A549 treated with Mapracorat at 1 μM for 4 hours (cell line): ENCODE results near the gene ELOVL3. TPM values are rescaled to one million over a fixed set of nuclear protein-coding genes. Genes with fewer than 3 reads are reported as not detected.

Source experiments
- total RNA-seq: library from RNA; stranded (reverse); fragments of 200-300 nt; extraction: Qiagen RNA extraction; gene quantifications from 5 replicates; pipeline ENCODE4 v1.2.3, GENCODE V29; 2022

Gene ELOVL3, protein sequence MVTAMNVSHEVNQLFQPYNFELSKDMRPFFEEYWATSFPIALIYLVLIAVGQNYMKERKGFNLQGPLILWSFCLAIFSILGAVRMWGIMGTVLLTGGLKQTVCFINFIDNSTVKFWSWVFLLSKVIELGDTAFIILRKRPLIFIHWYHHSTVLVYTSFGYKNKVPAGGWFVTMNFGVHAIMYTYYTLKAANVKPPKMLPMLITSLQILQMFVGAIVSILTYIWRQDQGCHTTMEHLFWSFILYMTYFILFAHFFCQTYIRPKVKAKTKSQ
- 0.22 to 0.53 TPM (median 0.26 TPM) in 5 replicates for total RNA-seq

DNA sequence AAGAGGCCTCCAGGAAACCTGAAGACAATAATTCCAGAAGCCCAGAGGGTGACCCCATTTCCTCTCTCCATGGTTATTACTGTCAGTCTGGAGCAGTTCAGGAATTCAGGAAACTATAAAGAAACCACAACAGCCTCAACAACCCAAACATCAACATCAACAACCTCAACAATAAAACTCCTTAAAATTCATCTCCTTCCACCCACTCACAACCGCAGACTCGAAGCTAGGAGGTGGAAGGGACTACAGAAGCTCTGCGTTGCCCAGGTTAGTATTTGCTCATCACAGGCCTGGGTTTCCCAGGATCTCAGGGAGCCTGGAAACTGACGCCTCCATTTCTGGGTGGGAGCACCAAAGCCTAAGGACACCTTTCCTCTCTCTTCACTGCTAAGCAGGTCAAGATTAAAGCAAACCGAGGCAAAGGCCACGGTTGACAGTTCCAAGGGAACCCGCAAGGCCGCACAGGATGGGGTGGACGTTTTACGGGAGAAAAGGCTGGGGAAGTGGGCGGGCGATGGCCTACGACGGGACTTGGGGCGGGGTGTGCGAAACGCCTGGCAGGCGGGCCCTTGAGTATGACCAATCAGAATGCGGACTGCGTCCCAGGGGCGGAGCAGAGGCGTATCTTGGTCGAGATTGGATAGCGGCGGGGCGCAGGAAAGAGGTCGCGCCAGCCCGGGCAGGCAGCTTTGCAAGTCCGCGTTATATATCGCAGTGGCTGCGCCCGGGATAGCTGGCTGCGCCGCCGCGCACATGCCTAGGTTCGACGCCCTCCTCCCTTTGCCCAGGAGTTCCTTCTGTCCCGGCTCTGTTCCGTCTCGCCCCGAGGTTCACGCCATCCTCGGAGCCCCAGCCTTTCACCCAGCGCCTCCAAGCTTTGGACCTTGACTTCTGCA lies at the start of gene ELOVL3:
ELOVL3 (plus strand) TSS at position 654 of the 896 bp plus-strand sequence. CDS start 250 bp downstream, outside the sequence.

DNA sequence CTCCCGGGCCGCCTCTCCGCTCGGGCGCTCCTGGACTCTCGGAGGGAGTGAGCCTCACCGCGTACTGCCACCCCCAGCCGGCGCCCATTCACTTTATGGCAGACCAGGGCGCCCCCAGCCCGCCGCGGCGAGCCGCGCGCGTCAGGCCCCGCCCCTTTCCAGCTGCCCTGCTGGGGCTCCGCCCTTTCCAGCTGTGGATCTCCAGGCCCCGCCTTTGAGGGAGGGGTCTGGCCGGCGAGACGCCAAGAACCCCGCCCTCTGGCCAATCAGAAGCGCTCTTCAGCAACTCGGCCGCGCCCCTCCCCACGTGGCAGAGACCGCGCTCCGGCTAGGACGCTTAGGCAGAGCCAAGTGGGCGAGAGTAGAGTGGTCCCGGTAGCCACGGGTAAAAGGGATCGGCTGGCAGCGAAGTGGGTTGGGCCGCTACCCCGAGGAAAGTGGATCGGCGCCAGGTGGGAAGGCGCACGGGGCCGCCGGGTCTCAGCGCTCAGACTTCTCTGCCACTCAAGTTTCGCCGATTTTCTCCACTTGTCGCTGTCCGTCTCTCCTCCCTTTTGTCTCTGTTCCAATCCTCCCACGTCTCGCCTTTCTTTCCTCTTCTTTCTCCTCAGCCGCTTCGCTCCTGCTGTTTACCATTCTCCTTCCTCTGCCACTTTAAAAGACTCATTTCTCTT lies 15.5 kb downstream of the ELOVL3 start, which contains the start of gene PITX3:
PITX3 (minus strand) TSS at position 69 of the 674 bp plus-strand sequence. CDS start 9,432 bp downstream, outside the sequence.

GRCh38 chr10:102245082-102245931 lies 19.2 kb downstream of the ELOVL3 start, which contains the start of gene GBF1:
Gene GBF1 (plus strand): TSS chr10:102245532. CDS start chr10:102258939, 13,407 bp downstream.

Other genes with a start within 250 kb of the ELOVL3 start
- gene ARMH3, start 170.1 kb upstream of the ELOVL3 start, total RNA-seq: 10.3 to 11.6 TPM (median 11.4 TPM) in 5 replicates
- 27.3 to 38.1 TPM (median 35.3 TPM) in 5 replicates for gene HPS6, start 160.9 kb upstream of the ELOVL3 start, total RNA-seq
- 27.8 to 39.9 TPM (median 33.9 TPM) in 5 replicates for gene LDB1, start 105.9 kb upstream of the ELOVL3 start, total RNA-seq
- gene PPRC1, start 93.3 kb upstream of the ELOVL3 start, total RNA-seq: 48.5 to 64.4 TPM (median 57.3 TPM) in 5 replicates
- gene NOLC1, start 73.9 kb upstream of the ELOVL3 start, total RNA-seq: 160 to 171 TPM (median 167 TPM) in 5 replicates
- gene PITX3, start 15.2 kb downstream of the ELOVL3 start, total RNA-seq: 0.41 to 1.2 TPM (median 0.69 TPM) in 5 replicates
- 20.4 to 25.5 TPM (median 24.0 TPM) in 5 replicates for gene GBF1, start 19.2 kb downstream of the ELOVL3 start, total RNA-seq
- 41.3 to 66.7 TPM (median 53.7 TPM) in 5 replicates for gene NFKB2, start 169.4 kb downstream of the ELOVL3 start, total RNA-seq
- gene PSD, start 192.5 kb downstream of the ELOVL3 start, total RNA-seq: 0.20 to 0.53 TPM (median 0.31 TPM) in 5 replicates
- 5.6 to 11.2 TPM (median 9.9 TPM) in 5 replicates for gene FBXL15, start 194.5 kb downstream of the ELOVL3 start, total RNA-seq
- 61.2 to 70.8 TPM (median 65.6 TPM) in 5 replicates for gene CUEDC2, start 206.3 kb downstream of the ELOVL3 start, total RNA-seq
- 0.08 to 0.19 TPM (median 0.12 TPM) in 4 of 5 replicates, not detected in the other for gene C10orf95, start 225.2 kb downstream of the ELOVL3 start, total RNA-seq